Pancreas (tissue), 10 donors: ENCODE data around the gene FGD5. TPM values are rescaled to one million over a fixed set of nuclear protein-coding genes. Genes with fewer than 3 reads are reported as not detected.

Experiments
- ATAC-seq, 4 donors: fragments of 200-7000 bp; cut with Tn5 transposase; one replicate each; pipeline versions ENCODE4 v1.8.0 to v1.9.1; 2020; ENCODE audit warnings: mild to moderate bottlenecking in 4 of 4, moderate library complexity in 4 of 4
- DNase-seq, 6 donors: peaks; one replicate each; pipeline ENCODE4 v3.0.0-alpha.2; 2020
- FAIRE-seq: peaks from 2 replicates; lab custom pipeline; 2012; peaks lifted over from hg19 to GRCh38; lab: Jason Lieb, UNC
- H3K27ac ChIP-seq, 4 donors: fragments of 200-600 bp; sonication (generic); 1 replicate in 3 of 4; 2 replicates in 1 of 4; pipeline versions ENCODE4 v1.5.0 to v1.8.0; 2020
- H3K27me3 ChIP-seq, 4 donors: fragments of 200-600 bp; one replicate each; pipeline ENCODE4 v1.8.0; 2021
- H3K36me3 ChIP-seq, 3 donors: fragments of 200-600 bp; sonication (generic) in 1 of 3; one replicate each; pipeline versions ENCODE4 v1.5.0 to v1.8.0; 2020 to 2021
- H3K4me1 ChIP-seq, 3 donors: fragments of 200-600 bp; one replicate each; pipeline ENCODE4 v1.8.0; 2021
- H3K4me3 ChIP-seq, 4 donors: fragments of 200-600 bp; sonication (generic) in 2 of 4; one replicate each; pipeline versions ENCODE4 v1.5.0 to v1.8.0; 2020 to 2021
- H3K9me3 ChIP-seq, 4 donors: fragments of 200-600 bp; one replicate each; pipeline ENCODE4 v1.8.0; 2021
- WGBS, 2 donors: extraction: QIAGEN DNeasy Blood & Tissue Kit; methylation state at CpG; one replicate each; pipeline ENCODE4 v1.1.7; 2013; 5-methylcytosine and 5-hydroxymethylcytosine counted together
- intact Hi-C, 3 donors: fragments of 100-400 bp; cut with DNase I; formaldehyde crosslinking; loops; one replicate each; pipeline versions ENCODE4 v1.11.1 to v1.14.2; 2022
- polyA plus RNA-seq, 2 donors: library from polyadenylated mRNA; stranded (reverse); fragments of 200-250 nt; gene quantifications; one replicate each; pipeline ENCODE4 v1.2.3, GENCODE V29; 2013
- total RNA-seq, 6 donors: library from RNA; stranded (reverse); fragmentation: NEBNext Ultra II Directional in 4 of 6; extraction: Animal tissue kit (Norgen Biotek cat#: 25700) in 4 of 6; gene quantifications; one replicate each; pipeline versions ENCODE4 v1.2.1 to v1.2.4, GENCODE V29; 2021 to 2023
- TF ChIP-seq, protein P1 (sequence below), 4 donors: fragments of 200-600 bp; sonication (generic) in 3 of 4; IDR thresholded peaks; one replicate each; pipeline versions ENCODE4 v1.5.0 to v1.8.0; 2021; ENCODE audit warnings: antibody characterized with exemption in 4 of 4
- donor health status: healthy with polysubstance abuse.
- donor health status: DM: no; HTN: no; CAD: no; lungs with moderate emphysema.
- donor health status: DM: no; HTN: no; CAD: no.
- donor health status: control.
- donor health status: control.
- donor health status: Bipolar disorder and iron deficiency.
- donor health status: DM: yes; HTN: yes; CAD: no.
- donor health status: DM: no; HTN: no; CAD: no.
- donor health status: DM: no; HTN: no; CAD: no.
- donor health status: DM: yes; HTN: yes; CAD: no.

FGD5 gene
- total and polyA plus RNA-seq, 8 donors: 2.2 to 7.1 (median 3.3) TPM

DNA sequence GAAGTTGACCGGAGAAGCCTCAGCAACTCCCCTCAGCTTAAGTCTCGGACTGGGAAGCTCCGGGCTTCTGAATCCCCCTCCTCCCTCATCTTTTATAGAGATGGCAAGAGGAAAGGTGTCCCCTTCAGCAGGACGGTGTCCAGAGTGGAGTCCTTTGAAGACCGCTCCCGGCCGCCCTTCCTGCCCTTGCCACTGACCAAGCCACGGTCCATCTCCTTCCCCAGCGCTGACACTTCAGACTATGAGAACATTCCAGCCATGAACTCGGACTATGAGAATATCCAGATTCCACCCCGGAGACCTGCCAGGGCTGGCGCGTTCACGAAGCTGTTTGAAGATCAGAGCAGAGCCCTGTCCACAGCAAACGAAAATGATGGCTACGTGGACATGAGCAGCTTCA lies 2.4 kb downstream of the FGD5 start:
- Histone ChIP-seq H3K36me3 (no peaks in the 10 kb centered on the region), H3K9me3 (no peaks in the 10 kb centered on the region), H3K4me1 (no peaks in the 10 kb centered on the region), H3K27me3 (no peaks in the 10 kb centered on the region), H3K4me3 (no peak overlapping the region), H3K27ac (no peak overlapping the region)
- WGBS, 2 donors: 68 to 74% methylated on average over 16 of the region's 16 CpGs
- TF ChIP-seq, protein P1, sequence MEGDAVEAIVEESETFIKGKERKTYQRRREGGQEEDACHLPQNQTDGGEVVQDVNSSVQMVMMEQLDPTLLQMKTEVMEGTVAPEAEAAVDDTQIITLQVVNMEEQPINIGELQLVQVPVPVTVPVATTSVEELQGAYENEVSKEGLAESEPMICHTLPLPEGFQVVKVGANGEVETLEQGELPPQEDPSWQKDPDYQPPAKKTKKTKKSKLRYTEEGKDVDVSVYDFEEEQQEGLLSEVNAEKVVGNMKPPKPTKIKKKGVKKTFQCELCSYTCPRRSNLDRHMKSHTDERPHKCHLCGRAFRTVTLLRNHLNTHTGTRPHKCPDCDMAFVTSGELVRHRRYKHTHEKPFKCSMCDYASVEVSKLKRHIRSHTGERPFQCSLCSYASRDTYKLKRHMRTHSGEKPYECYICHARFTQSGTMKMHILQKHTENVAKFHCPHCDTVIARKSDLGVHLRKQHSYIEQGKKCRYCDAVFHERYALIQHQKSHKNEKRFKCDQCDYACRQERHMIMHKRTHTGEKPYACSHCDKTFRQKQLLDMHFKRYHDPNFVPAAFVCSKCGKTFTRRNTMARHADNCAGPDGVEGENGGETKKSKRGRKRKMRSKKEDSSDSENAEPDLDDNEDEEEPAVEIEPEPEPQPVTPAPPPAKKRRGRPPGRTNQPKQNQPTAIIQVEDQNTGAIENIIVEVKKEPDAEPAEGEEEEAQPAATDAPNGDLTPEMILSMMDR (IDR thresholded peaks at IDR 0.05): no peak
- DNase-seq (no peak), ATAC-seq (no peak), FAIRE-seq (no peak)
- intact Hi-C loops: no loop called here

DNA sequence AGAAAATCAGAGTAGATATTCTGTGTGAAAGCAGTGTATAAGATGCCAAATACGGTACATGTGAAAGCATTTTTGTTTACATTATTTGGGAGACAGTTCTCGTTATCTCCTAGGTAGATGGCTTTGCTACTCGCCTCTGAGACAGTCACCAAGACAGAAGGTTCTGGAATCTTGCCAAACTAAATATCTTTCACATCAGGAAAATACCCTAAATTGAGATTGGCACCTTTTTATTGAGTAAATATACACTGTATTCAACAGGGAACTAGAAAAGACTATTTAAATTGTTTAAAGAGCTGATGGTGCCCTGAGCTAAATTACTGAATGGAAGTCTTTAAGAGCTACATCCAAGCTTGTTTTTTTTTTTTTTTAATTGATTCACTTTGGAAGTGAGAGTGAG lies 3.4 kb downstream of the FGD5 start:
- ATAC-seq (no peak), FAIRE-seq (no peak), DNase-seq (no peak)
- Histone ChIP-seq H3K27me3 (no peaks in the 10 kb centered on the region), H3K36me3 (no peaks in the 10 kb centered on the region), H3K4me3 (no peak overlapping the region), H3K9me3 (no peaks in the 10 kb centered on the region), H3K27ac (no peak overlapping the region), H3K4me1 (no peaks in the 10 kb centered on the region)
- intact Hi-C loops: no loop called here
- 62 to 64% methylated on average over 3 of the region's 3 CpGs for WGBS, 2 donors
- TF ChIP-seq, protein P1 (IDR thresholded peaks at IDR 0.05): no peak

DNA sequence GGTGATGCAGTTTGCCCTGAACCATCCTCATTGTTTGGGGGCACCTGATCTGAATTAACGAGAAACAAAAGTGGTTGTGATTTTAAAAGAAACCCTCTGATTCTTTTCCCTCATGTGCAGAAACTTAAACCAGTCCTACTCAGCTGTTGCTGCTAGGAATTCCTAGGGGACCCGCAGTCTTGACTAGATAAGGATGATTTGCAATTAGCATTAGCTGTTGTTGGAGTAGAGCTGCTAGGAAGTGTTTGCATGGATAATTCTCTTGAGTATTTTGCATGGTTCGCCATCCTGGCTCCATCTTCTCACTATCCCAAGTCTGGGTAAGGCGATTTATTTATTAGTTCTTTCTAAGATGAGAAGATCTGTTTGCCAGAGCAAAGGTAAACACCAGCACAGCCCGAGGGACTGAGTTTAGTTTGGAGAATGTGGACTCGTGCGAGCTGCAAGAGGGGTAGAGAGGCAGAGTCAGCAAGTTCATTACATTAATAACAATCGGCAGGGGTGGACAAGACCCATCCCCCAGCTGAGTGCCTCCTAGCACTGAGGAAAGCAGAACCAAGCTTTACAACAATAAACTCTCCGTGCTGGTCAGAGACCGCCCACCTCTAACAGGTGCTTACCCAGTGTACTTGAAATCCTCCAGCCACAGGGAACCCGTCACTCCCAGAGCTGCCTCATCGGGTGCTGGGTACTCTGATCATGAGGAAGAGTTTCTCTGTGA lies 4.1 kb downstream of the FGD5 start:
- no peaks in the 10 kb centered on the region for H3K4me1 ChIP-seq
- no peak overlapping the region for H3K4me3 ChIP-seq
- DNase-seq (no peak), ATAC-seq (peak in 2 of 4 donors; percentile 41 to 42), FAIRE-seq (no peak)
- H3K36me3 ChIP-seq: no peaks in the 10 kb centered on the region
- no peaks in the 10 kb centered on the region for H3K9me3 ChIP-seq
- H3K27ac ChIP-seq: no peak overlapping the region
- TF ChIP-seq, protein P1 (IDR thresholded peaks at IDR 0.05): no peak
- WGBS, 2 donors: 16 to 17% methylated on average over 12 of the region's 12 CpGs
- intact Hi-C loops: no loop called here
- no peaks in the 10 kb centered on the region for H3K27me3 ChIP-seq

DNA sequence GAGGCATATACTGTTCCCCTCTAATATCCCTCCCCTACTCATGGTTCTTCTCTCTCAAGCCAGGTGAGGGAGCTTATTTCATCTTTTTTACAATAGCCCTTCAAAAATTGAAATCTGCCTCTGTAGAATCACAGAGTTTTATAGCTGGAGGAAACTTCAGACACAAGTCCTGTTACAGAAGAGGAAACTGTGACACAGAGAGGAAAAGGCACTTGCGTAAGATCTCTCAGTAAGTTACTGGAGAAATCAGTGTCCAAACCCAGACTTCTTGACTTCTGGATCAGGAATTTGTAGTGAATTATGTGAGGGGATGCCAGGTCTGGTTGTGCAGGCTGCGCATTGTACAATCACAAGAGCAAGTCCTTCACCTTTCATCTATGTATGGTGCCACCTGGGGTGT lies 4.6 kb downstream of the FGD5 start:
- peak in 2 of 4 donors; percentile 41 to 46 for ATAC-seq
- TF ChIP-seq, protein P1 (IDR thresholded peaks at IDR 0.05): no peak
- no peak overlapping the region for H3K27ac ChIP-seq
- intact Hi-C loops: no loop called here
- 88 to 93% methylated on average over 2 of the region's 2 CpGs for WGBS, 2 donors
- no peaks in the 10 kb centered on the region for H3K4me1 ChIP-seq
- FAIRE-seq: no peak
- no peaks in the 10 kb centered on the region for H3K36me3 ChIP-seq
- H3K9me3 ChIP-seq: no peaks in the 10 kb centered on the region
- H3K27me3 ChIP-seq: no peaks in the 10 kb centered on the region
- no peak for DNase-seq
- no peak overlapping the region for H3K4me3 ChIP-seq

DNA sequence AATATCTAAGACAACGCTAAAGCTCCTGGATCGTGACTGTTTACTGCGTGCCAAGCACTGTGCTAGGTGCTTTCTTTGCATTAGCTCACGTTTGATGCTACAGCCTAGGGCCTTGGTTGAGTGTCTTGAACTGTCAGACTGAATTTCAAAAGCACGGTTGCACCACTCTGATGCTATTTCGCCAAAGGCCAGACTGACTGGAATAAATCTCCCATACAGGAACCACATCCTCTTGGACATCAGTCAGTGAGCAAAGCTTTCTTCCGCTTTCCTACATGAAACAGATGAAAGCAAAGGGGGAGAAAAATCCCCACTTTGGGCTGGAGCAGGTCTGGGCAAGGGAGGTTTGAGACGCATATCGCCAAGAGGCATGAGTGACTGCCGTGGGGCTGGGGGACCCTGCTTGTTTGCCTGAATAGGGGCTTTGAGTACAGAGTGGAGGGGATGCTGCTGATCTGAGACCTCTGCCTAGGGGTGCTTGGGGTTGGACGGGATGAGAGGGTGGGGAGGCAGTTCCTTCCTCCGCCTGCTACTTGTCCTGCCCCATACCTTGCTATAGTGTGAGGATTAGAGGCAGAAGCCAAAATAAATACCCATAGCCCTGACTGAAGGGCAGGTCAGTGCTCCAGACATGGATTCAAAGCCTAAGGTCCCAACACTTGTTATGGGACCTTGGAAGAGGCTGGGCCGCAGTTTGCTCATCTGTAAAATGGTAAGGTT lies 5.3 kb downstream of the FGD5 start:
- TF ChIP-seq, protein P1 (IDR thresholded peaks at IDR 0.05): no peak
- DNase-seq (no peak), FAIRE-seq (no peak), ATAC-seq (peak in 2 of 4 donors; percentile 19 to 69)
- no peaks in the 10 kb centered on the region for H3K36me3 ChIP-seq
- H3K27me3 ChIP-seq: no peaks in the 10 kb centered on the region
- no peaks in the 10 kb centered on the region for H3K9me3 ChIP-seq
- no peak overlapping the region for H3K4me3 ChIP-seq
- intact Hi-C loops: no loop called here
- WGBS, 2 donors: 71 to 81% methylated on average over 13 of the region's 13 CpGs
- no peak overlapping the region for H3K27ac ChIP-seq
- H3K4me1 ChIP-seq: no peaks in the 10 kb centered on the region
